Stimulated activated CD4-positive, alpha-beta T cell treated with anti-CD3 and anti-CD28 coated beads, Interleukin-15, amount 100 ng/mL, for 1 hour (primary cell): ENCODE measurements around the gene LRRC72.
"Not testable (repeated sequence)": the region's sequence is repeated elsewhere in the genome, so short reads cannot be mapped to it uniquely, and the experiment has no call there.

ENCODE experiments used
- DNase-seq, 2 donors: peaks; one replicate each; pipeline ENCODE4 v3.0.0-alpha.2; 2020; ENCODE audit warnings: low read depth in 1 of 2, low spot score in 1 of 2

LRRC72 gene

DNA sequence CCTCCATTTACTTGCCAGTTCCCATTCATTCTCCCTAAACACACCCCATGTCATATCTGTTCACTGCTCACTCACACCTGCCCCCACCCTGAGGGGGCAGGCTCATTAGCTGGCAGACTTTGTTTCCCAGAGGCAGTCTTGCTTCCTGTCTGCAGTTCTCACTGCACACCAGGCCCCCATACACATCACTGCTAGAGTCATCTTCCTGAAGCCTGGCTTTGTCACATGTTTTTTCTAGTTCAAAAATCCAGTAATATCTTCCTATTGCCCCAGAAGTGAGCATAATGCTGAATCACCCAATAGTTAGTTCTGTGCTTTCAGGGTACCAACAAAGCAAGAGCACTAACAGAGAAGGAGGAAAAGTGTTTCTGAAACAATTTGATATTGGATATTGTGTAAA is 1.9 kb downstream of the LRRC72 start:
- DNase-seq, result no peak

GRCh38 chr7:16529697-16530096 is 3.1 kb downstream of the LRRC72 start:
- DNase-seq, result no peak

GRCh38 chr7:16531707-16532106 is 5.1 kb downstream of the LRRC72 start:
- DNase-seq, result no peak

DNA sequence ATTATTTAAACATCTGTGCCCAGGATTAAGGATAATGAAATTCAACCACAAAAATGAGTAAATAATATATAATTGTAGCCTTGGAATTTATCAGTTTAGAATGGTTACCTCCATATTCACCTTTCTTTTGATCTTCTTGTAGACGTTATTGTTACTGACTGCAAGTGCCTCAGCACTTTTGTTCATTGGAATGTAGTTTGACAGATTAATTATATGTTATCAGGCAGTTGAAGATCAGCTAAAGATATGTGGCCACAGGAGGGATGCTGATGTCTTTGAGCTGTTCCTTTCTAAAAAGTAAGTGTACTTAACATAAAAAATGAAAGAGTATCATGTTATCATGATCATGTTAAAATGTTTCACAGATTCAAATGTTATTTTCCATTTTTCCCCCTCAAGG is 5.6 kb downstream of the LRRC72 start:
- no peak for DNase-seq

GRCh38 chr7:16535500-16535899 is 8.9 kb downstream of the LRRC72 start:
- no peak for DNase-seq

DNA sequence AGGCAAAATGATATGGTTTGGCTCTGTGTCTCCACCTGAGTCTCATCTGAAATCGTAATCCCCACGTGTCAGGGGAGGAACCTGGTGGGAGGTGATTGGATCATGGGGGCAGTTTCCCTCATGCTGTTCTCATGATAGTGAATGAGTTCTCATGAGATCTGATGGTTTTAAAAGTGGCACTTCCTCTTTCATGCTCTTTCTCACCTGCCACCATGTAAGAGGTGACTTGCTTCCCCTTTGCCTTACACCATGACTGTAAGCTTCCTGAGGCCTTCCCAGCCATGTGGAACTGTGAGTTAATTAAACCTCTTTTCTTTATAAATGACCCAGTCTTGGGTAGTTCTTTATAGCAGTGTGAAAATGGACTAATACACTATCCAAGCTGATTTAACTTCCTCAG is 13.9 kb downstream of the LRRC72 start:
- DNase-seq, result not testable (repeated sequence)

DNA sequence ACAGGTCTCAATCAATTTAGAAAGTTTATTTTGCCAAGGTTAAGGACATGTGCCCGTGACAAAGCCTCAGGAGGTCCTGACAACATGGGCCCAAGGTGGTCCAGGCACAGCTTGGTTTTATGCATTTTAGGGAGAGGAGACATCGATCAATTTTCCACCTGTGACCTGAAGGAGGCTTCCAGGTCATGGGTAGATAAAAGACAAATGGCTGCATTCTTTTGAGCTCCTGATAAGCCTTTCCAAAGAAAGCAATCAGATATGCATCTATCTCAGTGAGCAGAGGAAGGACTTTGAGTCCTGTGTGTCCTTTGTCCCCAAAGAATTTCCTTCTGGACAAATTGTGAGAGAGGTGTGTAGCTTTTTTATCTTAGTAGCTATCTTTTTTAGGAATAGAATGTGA is 15.8 kb downstream of the LRRC72 start:
- DNase-seq, result no peak

DNA sequence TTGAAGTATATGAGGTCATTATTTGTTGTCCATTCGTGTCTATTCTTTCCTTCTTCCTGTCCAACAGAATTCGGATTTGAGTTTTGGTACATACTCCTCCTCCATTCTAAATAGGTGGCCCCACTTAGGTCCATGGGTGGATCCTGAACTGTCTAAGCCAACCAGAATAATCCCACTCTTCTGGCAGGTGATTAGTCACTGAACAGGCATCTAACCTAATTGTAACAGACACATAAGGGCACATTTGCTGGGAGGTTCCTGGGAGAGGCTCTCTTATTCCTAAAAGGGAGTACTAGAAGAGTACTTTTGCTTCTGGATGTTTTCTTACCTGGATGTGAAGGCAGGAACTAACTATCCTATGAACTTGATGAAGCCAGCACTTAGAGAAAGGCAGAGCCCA is 16.8 kb downstream of the LRRC72 start:
- no peak for DNase-seq

DNA sequence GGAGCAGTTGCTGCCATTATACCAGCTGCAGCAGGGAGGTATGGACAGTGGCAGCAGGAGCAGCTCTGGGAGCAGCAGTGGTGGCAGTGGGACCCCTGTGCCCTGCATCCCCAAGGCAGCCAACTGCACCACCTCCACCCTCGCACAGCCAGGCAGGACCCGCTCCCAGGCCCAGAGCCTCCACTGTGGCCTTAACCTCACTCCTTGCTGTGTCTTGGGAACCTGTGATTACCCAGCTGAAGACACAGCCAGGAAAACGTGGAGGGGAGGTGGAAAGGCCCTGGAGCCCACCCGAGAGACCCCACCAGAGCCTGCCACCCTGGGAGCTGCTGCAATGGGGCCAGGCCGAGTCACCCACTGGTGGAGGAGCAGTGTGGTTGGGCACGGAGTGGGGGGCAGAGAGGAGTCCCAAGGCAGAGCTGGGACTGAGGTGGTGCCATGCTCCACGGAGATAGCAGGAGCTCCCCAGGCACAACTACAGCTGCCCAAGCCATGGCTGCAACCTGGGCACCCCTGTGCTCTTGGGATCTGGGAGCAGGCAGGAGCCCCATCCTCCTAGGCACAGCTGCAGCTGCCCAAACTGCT is 20.4 kb downstream of the LRRC72 start:
- DNase-seq, result no peak

DNA sequence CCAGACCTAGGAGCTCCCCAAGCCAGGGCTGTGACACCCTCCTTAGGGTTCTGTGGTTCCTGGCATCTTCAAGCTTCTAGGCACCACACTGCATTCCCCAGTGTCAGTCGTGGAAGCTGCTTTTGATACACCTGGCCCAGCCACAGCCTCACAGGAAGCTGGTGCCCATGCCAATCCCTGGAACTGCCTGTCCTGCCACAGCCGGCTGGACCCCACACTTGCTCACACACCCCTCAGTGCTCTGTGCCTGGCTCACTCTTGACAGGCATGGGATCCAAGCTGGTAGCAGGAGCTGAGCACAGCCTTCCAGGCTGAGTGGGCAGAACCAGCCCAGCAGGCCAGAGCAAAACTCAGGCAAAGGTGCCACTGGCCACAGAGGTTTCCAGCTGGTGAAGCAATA is 21.8 kb downstream of the LRRC72 start:
- DNase-seq, result no peak

DNA sequence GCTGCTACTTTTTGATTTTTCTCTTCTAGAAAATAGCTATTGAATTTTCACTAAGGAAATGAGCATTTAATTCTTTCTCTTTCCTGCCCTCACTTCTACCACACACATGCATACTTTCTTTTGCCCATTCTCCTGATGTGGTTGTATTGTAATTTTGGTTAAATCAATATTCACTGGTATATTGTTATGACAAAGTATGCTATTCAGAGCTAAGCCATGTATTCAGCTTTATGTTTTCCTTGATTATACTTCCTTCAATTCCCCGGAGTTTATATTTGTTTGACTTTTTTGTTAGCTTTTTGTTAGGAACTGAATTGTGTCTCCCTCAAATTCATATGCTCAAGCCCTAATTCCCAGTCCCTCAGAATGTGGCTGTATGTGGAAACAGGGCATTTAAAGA is 24.0 kb downstream of the LRRC72 start:
- no peak for DNase-seq

DNA sequence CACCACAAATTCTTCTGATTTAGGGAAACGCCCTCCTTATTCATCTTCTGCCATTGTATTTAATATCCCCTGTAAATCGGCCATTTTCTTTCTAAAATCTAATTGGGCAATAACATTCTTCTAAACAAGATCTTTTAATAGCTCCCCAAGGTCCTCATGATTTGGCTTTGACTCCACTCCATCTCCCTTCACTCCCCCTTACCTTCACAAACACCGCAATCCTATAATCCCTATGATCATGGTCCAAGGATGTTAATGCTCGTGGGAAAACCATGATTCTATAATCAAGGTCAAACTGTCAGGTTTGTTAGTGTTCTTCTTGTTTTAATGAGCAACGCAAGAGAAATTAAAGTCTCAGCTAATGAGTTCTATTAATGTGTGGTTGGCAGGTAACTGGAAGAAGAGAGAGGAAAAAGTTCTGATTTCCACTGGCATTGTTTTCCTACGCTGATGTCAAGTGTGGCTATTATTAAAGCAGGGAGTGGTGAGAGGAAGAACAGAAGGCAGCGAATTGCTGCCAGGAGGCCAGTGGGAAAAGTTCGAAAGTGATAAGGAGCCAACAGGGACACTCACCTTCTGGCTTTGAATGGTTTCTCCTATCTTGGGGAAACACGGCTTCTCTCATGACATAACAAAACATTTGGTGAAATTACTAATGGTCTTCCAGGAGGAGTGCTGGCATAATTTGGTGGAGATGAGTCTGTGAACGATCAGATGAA is 28.1 kb downstream of the LRRC72 start:
- DNase-seq, result no peak

- DNase-seq, result no peak
These were observed 29.7 kb downstream of the LRRC72 start for GRCh38 chr7:16556359-16556758.

DNA sequence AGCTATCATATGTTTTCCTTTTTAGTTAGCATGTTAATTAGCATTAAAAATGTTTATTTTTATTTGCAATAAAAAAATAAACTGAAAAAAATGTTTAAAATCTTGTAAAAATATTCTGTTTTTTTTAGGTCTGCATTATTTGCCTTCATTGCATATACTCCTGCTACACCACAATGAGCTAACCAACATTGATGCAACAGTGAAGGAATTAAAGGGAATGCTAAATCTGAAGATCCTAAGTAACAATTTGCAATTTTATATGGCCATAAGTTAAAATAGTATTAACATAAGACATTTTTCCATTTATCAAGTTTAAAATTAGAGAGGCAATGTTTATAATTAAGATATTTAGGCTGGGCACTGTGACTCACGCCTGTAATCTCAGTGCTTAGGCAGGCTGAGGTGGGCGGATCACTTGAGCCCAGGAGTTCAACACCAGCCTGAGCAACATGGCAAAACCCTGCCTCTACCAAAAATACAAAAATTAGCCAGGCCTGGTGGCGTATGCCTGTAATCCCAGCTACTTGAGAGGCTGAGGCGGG is 32.2 kb downstream of the LRRC72 start:
- DNase-seq, result no peak

DNA sequence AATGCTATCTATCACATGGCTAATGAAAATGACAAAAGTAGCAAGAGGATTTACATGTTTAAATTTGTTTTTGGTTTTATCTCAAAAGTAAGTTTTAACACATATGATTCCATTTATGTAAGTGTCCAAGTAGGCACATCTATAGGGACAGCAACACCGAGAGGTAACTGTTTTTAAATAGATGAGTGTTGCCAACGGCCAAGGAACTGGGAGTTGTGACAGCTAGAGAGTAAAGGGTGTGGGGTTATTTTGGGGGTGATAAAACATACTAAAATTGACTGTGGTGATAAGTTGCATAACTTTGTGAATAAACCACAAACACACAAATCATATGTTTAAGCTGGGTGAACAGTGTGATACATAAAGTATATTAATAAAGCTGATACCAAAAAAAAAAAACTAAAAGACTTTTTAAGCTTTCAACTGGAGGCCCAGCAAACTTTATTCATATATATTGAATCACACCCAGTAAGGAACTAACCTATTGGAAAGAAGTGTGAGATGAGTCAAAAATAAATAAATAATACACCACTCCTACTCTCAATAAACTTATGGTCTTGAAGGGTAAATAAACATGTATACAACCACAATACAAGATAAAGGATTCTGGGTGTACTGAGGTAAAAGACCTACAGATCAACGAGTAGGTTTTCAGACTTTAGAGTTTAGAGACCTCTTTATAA is 33.0 kb downstream of the LRRC72 start:
- no peak for DNase-seq

DNA sequence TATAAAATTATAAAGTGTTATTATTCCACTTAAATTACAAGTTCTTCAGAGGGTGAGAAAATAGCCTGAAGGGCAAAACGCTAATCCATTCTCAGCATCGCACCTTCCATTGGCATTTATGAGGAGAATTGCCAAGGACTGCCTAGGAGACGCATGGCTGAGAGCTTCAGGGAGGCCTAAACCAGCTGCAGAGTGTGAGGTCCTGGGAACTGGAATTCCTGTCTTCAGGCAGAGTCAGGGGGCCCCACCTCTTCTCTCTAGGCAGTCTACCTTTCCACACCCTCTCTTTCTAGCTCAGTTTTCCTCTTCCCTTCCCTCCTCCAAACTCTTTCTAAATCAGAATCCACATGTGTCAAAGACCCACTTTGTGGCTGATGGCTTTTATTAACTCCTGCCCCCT is 35.3 kb downstream of the LRRC72 start:
- DNase-seq, result no peak

DNA sequence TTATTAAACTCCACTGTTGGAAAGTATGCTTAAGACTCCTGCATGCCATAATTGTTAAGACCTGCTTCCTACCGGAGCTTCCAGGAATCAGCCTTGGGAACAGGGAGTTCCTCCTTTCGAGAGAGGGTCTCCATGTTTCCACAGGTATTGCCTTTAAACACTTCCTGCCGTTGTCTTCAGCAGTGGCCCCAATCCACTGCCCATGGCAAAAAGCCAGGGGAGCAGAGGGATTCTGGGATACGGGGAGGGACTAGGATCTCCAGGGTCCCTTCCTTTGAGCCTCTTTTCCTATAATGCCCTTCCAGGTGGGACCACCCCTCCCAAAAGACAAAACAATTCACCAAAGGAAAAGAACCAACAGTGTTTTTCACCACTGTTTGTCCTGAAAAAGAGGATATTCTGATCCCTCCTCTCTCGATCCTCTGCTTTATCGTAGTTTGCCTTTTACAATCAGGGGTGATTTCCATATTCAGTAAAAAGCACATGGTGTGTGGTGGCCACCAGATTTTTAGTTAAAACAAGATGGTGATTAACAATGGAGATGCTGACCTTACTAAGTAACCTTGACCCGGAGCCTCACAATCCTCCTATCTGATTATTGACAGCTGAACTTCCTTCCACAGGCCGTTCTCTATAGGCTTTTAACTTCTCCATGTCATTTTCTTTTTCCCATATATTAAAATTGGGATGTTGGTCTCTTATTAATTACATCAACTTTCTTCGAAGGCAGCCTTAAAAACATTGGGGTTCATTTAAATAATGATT is 36.0 kb downstream of the LRRC72 start:
- DNase-seq, result no peak

DNA sequence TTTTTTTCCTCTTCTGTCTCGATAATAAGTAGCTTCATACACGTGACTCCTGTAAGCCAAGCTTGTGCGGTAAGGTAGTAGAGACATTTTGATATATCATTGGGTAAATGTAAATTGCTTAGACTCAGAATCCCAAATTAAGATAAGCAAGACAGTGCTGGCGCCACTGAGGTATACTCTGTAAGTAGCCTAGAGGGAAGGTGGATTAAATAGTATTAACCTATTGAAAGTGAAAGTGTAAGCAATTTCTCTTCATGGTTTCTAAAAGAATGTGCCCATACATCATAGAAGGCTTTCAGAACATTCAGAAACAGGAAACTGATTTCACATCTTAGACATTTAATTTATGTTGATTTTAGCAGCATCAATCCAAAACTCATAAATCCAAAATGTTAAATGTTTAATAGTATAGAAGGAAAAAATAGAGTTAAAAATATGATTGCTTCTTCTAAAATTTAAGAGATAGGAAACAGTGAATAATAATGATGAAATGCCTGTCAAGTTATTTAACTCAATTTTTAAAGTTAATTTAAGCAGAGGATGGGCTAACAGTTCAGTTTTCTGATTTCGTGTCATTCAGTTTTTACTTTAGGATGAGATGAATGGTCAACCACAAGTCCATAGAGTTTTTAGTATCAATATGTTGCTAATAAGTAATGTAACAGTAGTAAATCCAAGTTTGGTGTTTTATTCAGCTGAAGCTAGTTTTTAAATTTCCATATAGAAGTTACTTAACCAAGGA is 36.8 kb downstream of the LRRC72 start:
- no peak for DNase-seq

GRCh38 chr7:16564023-16564380 is 37.4 kb downstream of the LRRC72 start:
- DNase-seq, result no peak

GRCh38 chr7:16564909-16565426 is 38.3 kb downstream of the LRRC72 start:
- no peak for DNase-seq

- no peak for DNase-seq
These were observed 45.3 kb downstream of the LRRC72 start for GRCh38 chr7:16571941-16572340.
